ENCODE measurements around the gene FRZB.

GRCh38 chr2:182821182-182821581, 45.3 kb downstream of the FRZB start:
- no peak for TF ChIP-seq POLR2A (IDR thresholded peaks at IDR 0.05; ENCODE audit: low read depth, low read length)
- TF ChIP-seq POLR2AphosphoS5 (IDR thresholded peaks at IDR 0.05; ENCODE audit: low read depth, low read length) = no peak
- TF ChIP-seq TAF1 (IDR thresholded peaks at IDR 0.05; ENCODE audit: borderline replicate concordance, low read depth, low read length) = no peak

Data from GM12892 (cell line).